Vagina (tissue), 2 donors: ENCODE data around the gene RPP14. TPM values are rescaled to one million over a fixed set of nuclear protein-coding genes. Genes with fewer than 3 reads are reported as not detected.
"Not testable (repeated sequence)": the region's sequence is repeated elsewhere in the genome, so short reads cannot be mapped to it uniquely, and the experiment has no call there.

Source experiments
- DNase-seq, 2 donors: peaks; one replicate each; pipeline ENCODE4 v3.0.0-alpha.2; 2017; ENCODE audit errors: extremely low spot score in 2 of 2
- H3K27ac ChIP-seq: fragments of 200-600 bp; sonication (generic); one replicate; pipeline ENCODE4 v1.5.1; 2019
- H3K27me3 ChIP-seq: fragments of 200-600 bp; sonication (generic); one replicate; pipeline ENCODE4 v1.5.1; 2019
- H3K36me3 ChIP-seq, 2 donors: fragments of 200-600 bp; sonication (generic); one replicate each; pipeline ENCODE4 v1.5.1; 2017 to 2019
- H3K4me1 ChIP-seq: fragments of 200-600 bp; sonication (generic); one replicate; pipeline ENCODE4 v1.5.1; 2019
- H3K4me3 ChIP-seq, 2 donors: fragments of 200-600 bp; sonication (generic); 1 replicate in 1 of 2; 2 replicates in 1 of 2; pipeline ENCODE4 v1.5.1; 2016 to 2019
- H3K9me3 ChIP-seq: fragments of 200-600 bp; sonication (generic); one replicate; pipeline ENCODE4 v1.5.1; 2019
- CTCF ChIP-seq, 3 experiments: fragments of 450-650 bp in 2 of 3; fragments of 200-600 bp in 1 of 3; sonication (generic) in 1 of 3; IDR thresholded peaks; one replicate each; pipeline ENCODE4 v1.5.1; 2017 to 2019; ENCODE audit warnings: antibody characterized with exemption in 3 of 3, mild to moderate bottlenecking in 2 of 3, moderate library complexity in 2 of 3
- POLR2A ChIP-seq, 2 donors: fragments of 450-650 bp; IDR thresholded peaks; one replicate each; pipeline ENCODE4 v1.6.1; 2017; ENCODE audit warnings: antibody characterized with exemption in 2 of 2, mild to moderate bottlenecking in 2 of 2, moderate library complexity in 2 of 2
- POLR2AphosphoS5 ChIP-seq, 2 donors: sonication (generic); formaldehyde crosslinking; IDR thresholded peaks; one replicate each; pipeline ENCODE4 v1.9.0; 2017; ENCODE audit warnings: antibody characterized with exemption in 2 of 2, mild to moderate bottlenecking in 2 of 2, low read depth in 1 of 2; ENCODE audit not compliant: insufficient read depth in 1 of 2
- intact Hi-C: fragments of 100-400 bp; cut with DNase I; formaldehyde crosslinking; loops from one replicate; pipeline ENCODE4 v1.15.1; 2023
- total RNA-seq: library from RNA; depleted of rRNA; stranded (reverse); fragments of >200 nt; gene quantifications from one replicate; pipeline ENCODE4 v1.2.3, GENCODE V29; 2016

RPP14 gene
- total RNA-seq, 1 donor from 2014 or later, result 16.9 TPM

DNA sequence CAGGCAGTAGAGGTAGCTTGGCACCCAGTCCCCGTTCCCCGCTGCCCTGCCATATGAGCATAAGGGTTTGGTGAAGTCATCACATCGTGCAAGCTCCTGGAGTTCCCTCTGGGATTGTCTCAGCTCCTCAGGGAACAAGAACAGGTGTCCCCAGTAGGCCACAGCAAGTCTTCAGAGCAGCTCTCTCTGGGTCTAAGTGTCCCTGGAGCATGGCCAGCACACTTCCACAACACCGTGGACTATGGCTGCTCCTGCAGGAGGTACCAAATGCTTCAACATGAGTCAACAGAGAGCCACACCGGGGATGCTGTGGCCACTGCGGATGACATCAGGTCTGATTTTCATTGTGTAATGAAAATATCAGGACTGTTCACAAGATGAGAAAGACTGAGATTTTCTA, 45.3 kb upstream of the RPP14 start:
- H3K36me3 ChIP-seq, result peaks cover 0 to 14% of the 10 kb centered on the region in 2 donors

DNA sequence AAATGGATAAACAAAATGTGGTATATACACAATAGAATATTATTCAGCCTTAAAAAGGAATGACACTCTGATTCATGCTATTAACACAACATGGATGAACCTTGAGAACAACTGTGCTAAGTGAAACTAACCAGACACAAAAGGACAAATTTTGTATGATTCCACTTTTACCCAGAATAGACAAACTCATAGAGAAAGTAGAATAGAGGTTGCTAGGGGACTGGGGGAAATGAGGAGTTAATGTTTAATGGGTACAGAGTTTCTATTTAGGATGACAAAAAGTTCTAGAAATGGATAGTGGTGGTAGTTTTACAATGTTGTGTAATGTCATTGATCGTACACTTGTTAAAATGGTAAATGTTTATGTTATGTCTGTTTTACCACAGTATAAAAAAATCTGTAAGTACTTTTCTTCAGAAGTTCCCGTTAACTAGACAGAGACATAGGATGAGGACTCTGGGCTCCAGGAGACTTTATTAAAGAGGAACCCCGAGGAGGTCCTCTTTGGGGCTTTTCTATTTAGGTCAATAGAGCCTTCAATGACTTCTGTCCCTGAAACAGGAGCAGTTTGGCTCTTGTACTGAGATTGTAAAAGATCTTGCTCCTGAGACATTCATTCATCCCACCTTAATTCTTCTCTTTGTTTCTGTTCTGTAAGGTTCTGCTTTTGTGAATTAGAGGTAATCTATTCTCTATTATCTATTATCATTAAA, 43.9 kb upstream of the RPP14 start:
- no peak for TF ChIP-seq CTCF (IDR thresholded peaks at IDR 0.05)
- TF ChIP-seq POLR2AphosphoS5 (IDR thresholded peaks at IDR 0.05; ENCODE audit: insufficient read depth in 1 of 2, low read depth in 1 of 2), result no peak
- TF ChIP-seq POLR2A (IDR thresholded peaks at IDR 0.05), result no peak
- Histone ChIP-seq H3K9me3 (no peaks in the 10 kb centered on the region), H3K36me3 (peaks cover 0 to 14% of the 10 kb centered on the region in 2 donors), H3K4me1 (no peaks in the 10 kb centered on the region), H3K4me3 (no peak overlapping the region), H3K27ac (no peak overlapping the region), H3K27me3 (no peaks in the 10 kb centered on the region)
- intact Hi-C loops, result no loop called here
- DNase-seq, result no peak

More for the DNA sequence above, 45.3 kb upstream of the RPP14 start:
- intact Hi-C loops, result no loop called here
- TF ChIP-seq CTCF (IDR thresholded peaks at IDR 0.05) (no peak), POLR2AphosphoS5 (IDR thresholded peaks at IDR 0.05; ENCODE audit: insufficient read depth in 1 of 2, low read depth in 1 of 2) (no peak), POLR2A (IDR thresholded peaks at IDR 0.05) (no peak)
- no peak for DNase-seq
- no peaks in the 10 kb centered on the region for H3K9me3 ChIP-seq
- no peaks in the 10 kb centered on the region for H3K27me3 ChIP-seq
- no peak overlapping the region for H3K4me3 ChIP-seq
- no peak overlapping the region for H3K27ac ChIP-seq
- H3K4me1 ChIP-seq, result no peaks in the 10 kb centered on the region

DNA sequence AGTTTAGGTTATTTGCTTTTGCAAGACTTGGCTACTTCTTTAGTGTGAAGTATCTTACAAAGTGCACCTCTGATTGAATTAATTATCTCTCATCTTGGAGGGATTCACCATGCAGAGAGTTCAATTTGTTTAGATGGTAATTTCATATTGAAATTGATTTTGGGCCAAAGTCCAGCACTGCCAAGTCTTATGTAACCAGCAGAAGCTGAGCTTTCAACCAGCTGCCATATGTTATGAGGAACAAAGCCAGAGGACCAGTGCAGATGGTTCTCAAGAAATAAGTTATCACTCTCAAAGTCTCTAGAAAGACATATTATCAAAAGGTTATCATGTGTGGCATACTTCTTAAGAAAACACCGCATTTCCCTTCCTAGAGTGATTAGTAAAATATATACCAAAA, 39.5 kb upstream of the RPP14 start:
- no peak for DNase-seq
- H3K36me3 ChIP-seq, result peaks cover 0 to 13% of the 10 kb centered on the region in 2 donors
- TF ChIP-seq POLR2AphosphoS5 (IDR thresholded peaks at IDR 0.05; ENCODE audit: insufficient read depth in 1 of 2, low read depth in 1 of 2) (no peak), CTCF (IDR thresholded peaks at IDR 0.05) (no peak), POLR2A (IDR thresholded peaks at IDR 0.05) (no peak)
- no peaks in the 10 kb centered on the region for H3K27me3 ChIP-seq
- H3K4me1 ChIP-seq, result no peaks in the 10 kb centered on the region
- no peaks in the 10 kb centered on the region for H3K9me3 ChIP-seq
- H3K4me3 ChIP-seq, result no peak overlapping the region
- intact Hi-C loops, result no loop called here
- H3K27ac ChIP-seq, result no peak overlapping the region

DNA sequence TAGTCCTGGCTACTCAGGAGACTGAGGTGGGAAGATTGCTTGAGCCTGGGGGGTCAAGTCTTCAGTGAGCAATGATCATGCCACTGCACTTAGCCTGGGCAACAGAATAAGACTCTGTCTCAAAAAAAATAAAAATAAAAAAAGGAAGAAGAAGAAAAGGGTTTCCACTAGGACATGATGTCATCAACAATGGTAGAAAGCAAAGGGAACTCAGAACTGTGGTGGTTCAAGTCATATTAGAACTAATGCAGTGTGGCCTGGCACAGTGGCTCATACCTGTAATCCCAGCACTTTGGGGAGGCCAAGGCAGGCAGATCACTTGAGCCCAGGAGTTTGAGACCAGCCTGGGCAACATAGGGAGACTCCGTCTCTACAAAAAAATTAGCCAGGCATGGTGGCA, 38.5 kb upstream of the RPP14 start:
- intact Hi-C loops, H3K4me1 ChIP-seq, H3K27me3 ChIP-seq, H3K27ac ChIP-seq, DNase-seq, H3K4me3 ChIP-seq, H3K9me3 ChIP-seq: not testable (repeated sequence)
- H3K36me3 ChIP-seq, result peaks cover 0 to 13% of the 10 kb centered on the region in 2 donors

DNA sequence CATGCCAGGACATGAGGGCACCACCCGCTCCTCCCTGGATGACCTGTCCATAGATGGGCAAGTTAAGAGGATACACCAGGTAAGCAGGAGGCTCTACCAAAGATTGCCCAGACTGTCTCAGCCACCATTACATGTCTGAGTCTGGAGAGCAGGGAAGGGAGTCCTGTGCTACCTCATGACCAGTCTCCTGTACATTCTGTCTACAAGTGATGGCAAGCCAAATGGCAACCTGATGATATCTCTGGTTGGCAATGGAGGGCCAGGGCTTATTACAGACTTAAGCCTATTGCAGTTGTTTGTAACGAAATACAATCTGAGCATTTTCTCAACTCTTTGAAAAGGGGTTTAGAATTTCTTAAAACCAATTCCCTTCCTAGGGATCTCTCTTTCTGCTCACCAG, 36.7 kb upstream of the RPP14 start:
- H3K36me3 ChIP-seq, result peaks cover 0 to 13% of the 10 kb centered on the region in 2 donors

More for the DNA sequence above, 36.7 kb upstream of the RPP14 start:
- H3K27ac ChIP-seq, result no peak overlapping the region
- H3K9me3 ChIP-seq, result no peaks in the 10 kb centered on the region
- intact Hi-C loops, result no loop called here
- H3K4me1 ChIP-seq, result peaks cover 7% of the 10 kb centered on the region
- TF ChIP-seq POLR2A (IDR thresholded peaks at IDR 0.05) (no peak), CTCF (IDR thresholded peaks at IDR 0.05) (no peak), POLR2AphosphoS5 (IDR thresholded peaks at IDR 0.05; ENCODE audit: insufficient read depth in 1 of 2, low read depth in 1 of 2) (no peak)
- H3K4me3 ChIP-seq, result no peak overlapping the region
- no peaks in the 10 kb centered on the region for H3K27me3 ChIP-seq
- no peak for DNase-seq
